ENCODE data around the gene ORAI1. TPM values are rescaled to one million over a fixed set of nuclear protein-coding genes. Genes with fewer than 3 reads are reported as not detected.

ORAI1 gene
- total and polyA plus RNA-seq, 2 donors (not counting 3 experiments of a cell fraction or from before 2014, with no cell fraction given): 30.5 to 65.4 TPM

DNA sequence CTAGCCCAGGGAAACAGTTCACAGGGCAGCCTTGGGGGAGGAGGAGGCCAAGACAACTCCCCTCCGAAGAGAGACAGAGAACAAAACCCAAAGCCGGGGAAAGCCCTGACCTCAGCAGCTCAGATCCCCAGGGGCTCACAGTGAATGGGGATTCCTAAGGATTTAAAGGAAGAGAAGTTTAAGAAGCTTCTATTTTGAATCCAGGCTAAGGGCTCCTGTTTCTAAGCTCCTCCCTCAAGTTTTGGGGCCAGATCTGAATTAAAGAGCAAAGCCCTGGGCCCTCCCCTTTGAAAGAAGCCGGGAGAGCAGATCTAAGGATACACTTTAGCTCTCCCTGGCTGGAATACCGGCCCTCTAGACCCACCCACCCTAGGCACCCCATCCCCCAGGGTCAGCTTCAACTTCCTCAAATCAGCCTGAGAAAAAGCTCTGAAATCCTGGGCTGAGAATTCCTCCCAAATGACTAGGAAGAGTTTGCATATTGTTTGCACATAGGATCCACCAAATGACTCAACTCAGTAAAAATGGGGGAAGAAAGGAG is 49.4 kb upstream of the ORAI1 start:
- FAIRE-seq (peak; percentile 65), DNase-seq (ENCODE audit: low read depth, low spot score) (no peak)
- Histone ChIP-seq H3K4me1 (ENCODE audit: control insufficient read depth, extremely low read depth, insufficient read depth, low read length) (peaks cover 20% of the 10 kb centered on the region), H3K9me3 (replicated peaks; ENCODE audit: control insufficient read depth, insufficient read depth, low read length) (no peaks in the 10 kb centered on the region), H3K79me2 (ENCODE audit: control insufficient read depth, insufficient read depth, low read length) (no peaks in the 10 kb centered on the region), H3K36me3 (ENCODE audit: control insufficient read depth in 2 of 2, extremely low read depth in 1 of 2, insufficient read depth in 2 of 2, low read length in 2 of 2) (peaks cover 0 to 4% of the 10 kb centered on the region in 2 experiments), H3K27me3 (ENCODE audit: control insufficient read depth in 2 of 2, insufficient read depth in 2 of 2, low read length in 2 of 2) (no peaks in the 10 kb centered on the region), H3K27ac (ENCODE audit: insufficient read depth, low read depth, low read length) (no peak overlapping the region), H4K20me1 (replicated peaks; ENCODE audit: control insufficient read depth, extremely low read depth, insufficient read depth, low read length) (no peaks in the 10 kb centered on the region), H2AFZ (ENCODE audit: low read depth, low read length) (no peak overlapping the region), H3K4me3 (replicated peaks in 1 of 3; ENCODE audit: insufficient read depth in 1 of 3, low read depth in 1 of 3, low read length in 3 of 3) (no peak overlapping the region), H3K9me1 (replicated peaks; ENCODE audit: control insufficient read depth, extremely low read depth, insufficient read depth, low read length) (no peaks in the 10 kb centered on the region), H3K9ac (replicated peaks; ENCODE audit: extremely low read depth, insufficient read depth, low read length) (no peak overlapping the region), H3K4me2 (ENCODE audit: insufficient read depth, low read length) (no peak overlapping the region)
- TF ChIP-seq FOS (IDR thresholded peaks at IDR 0.05; ENCODE audit: borderline replicate concordance, insufficient read depth, low read length) (no peak), GATA2 (IDR thresholded peaks at IDR 0.05; ENCODE audit: insufficient read depth, insufficient read length, low read depth, low read length) (no peak), JUN (IDR thresholded peaks at IDR 0.05; ENCODE audit: borderline replicate concordance, insufficient read depth, insufficient read length, low read depth) (no peak), POLR2AphosphoS5 (IDR thresholded peaks at IDR 0.05; ENCODE audit: insufficient read depth, low read depth, low read length) (no peak), POLR2A (IDR thresholded peaks at IDR 0.05; ENCODE audit: low read depth, low read length) (no peak), MYC (IDR thresholded peaks at IDR 0.05; ENCODE audit: low read depth, low read length) (no peak), EZH2 (IDR thresholded peaks at IDR 0.05; ENCODE audit: borderline replicate concordance, low read depth, low read length, severe bottlenecking) (no peak)
- TF ChIP-seq, protein P1, sequence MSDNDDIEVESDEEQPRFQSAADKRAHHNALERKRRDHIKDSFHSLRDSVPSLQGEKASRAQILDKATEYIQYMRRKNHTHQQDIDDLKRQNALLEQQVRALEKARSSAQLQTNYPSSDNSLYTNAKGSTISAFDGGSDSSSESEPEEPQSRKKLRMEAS (IDR thresholded peaks at IDR 0.05; ENCODE audit: insufficient read depth, insufficient read length): no peak
- TF ChIP-seq, protein P2, sequence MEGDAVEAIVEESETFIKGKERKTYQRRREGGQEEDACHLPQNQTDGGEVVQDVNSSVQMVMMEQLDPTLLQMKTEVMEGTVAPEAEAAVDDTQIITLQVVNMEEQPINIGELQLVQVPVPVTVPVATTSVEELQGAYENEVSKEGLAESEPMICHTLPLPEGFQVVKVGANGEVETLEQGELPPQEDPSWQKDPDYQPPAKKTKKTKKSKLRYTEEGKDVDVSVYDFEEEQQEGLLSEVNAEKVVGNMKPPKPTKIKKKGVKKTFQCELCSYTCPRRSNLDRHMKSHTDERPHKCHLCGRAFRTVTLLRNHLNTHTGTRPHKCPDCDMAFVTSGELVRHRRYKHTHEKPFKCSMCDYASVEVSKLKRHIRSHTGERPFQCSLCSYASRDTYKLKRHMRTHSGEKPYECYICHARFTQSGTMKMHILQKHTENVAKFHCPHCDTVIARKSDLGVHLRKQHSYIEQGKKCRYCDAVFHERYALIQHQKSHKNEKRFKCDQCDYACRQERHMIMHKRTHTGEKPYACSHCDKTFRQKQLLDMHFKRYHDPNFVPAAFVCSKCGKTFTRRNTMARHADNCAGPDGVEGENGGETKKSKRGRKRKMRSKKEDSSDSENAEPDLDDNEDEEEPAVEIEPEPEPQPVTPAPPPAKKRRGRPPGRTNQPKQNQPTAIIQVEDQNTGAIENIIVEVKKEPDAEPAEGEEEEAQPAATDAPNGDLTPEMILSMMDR (IDR thresholded peaks at IDR 0.05; ENCODE audit: extremely low read depth in 1 of 2, insufficient read depth in 1 of 2, low read depth in 1 of 2, low read length in 2 of 2): no peak
- dilution Hi-C loops (cut with MboI; ENCODE audit: extremely low pct_ligation_motif_present, low sequenced_read_pairs): no loop called here
- BruUV-seq (replicated peaks): no TSS peak
- intact Hi-C loops (cut with micrococcal nuclease): no loop called here
- POLR2A ChIA-PET: interaction anchor here (0.6 kb wide), 1 partner anchor 12 kb away, joined by 3 read pairs; no protein-coding TSS in a partner anchor
- CTCF ChIA-PET: interaction anchor here (1.2 to 4.3 kb wide), 3 partner anchors 15 to 92 kb away, joined by 4 to 24 read pairs (median 9); no protein-coding TSS in a partner anchor
